Parathyroid adenoma (tissue), 2 donors: ENCODE results near the gene LONP1.

Experiments
- H2AFZ ChIP-seq: fragments of 300-600 bp; sonication (generic); one replicate; pipeline ENCODE4 v1.7.0; 2017; ENCODE audit warnings: antibody characterized with exemption, mild to moderate bottlenecking
- H3K27ac ChIP-seq: fragments of 300-600 bp; sonication (generic); one replicate; pipeline ENCODE4 v1.7.0; 2017
- H3K27me3 ChIP-seq: fragments of 300-600 bp; sonication (generic); one replicate; pipeline ENCODE4 v1.7.0; 2017; ENCODE audit warnings: low read length; ENCODE audit not compliant: control insufficient read depth, insufficient read depth
- H3K36me3 ChIP-seq: fragments of 300-600 bp; sonication (generic); one replicate; pipeline ENCODE4 v1.7.0; 2017; ENCODE audit warnings: low read length; ENCODE audit not compliant: control insufficient read depth, insufficient read depth
- H3K4me1 ChIP-seq: fragments of 300-600 bp; sonication (generic); one replicate; pipeline ENCODE4 v1.7.0; 2017; ENCODE audit warnings: control low read depth
- H3K4me2 ChIP-seq: fragments of 300-600 bp; sonication (generic); one replicate; pipeline ENCODE4 v1.7.0; 2017; ENCODE audit warnings: low read length
- H3K4me3 ChIP-seq: fragments of 300-600 bp; sonication (generic); one replicate; pipeline ENCODE4 v1.7.0; 2017; ENCODE audit warnings: low read depth, low read length
- H3K79me2 ChIP-seq: fragments of 300-600 bp; sonication (generic); one replicate; pipeline ENCODE4 v1.7.0; 2017; ENCODE audit warnings: control low read depth
- H3K9ac ChIP-seq: fragments of 300-600 bp; sonication (generic); one replicate; pipeline ENCODE4 v1.7.0; 2017; ENCODE audit warnings: mild to moderate bottlenecking
- H3K9me3 ChIP-seq: fragments of 300-600 bp; sonication (generic); one replicate; pipeline ENCODE4 v1.7.0; 2017; ENCODE audit warnings: low read length; ENCODE audit not compliant: control insufficient read depth
- CTCF ChIP-seq: fragments of 300-600 bp; sonication (generic); IDR thresholded peaks from one replicate; pipeline ENCODE4 v1.7.0; 2017; ENCODE audit warnings: antibody characterized with exemption, mild to moderate bottlenecking
- donor health status: primary hyperparathyroidism.

LONP1 gene

DNA sequence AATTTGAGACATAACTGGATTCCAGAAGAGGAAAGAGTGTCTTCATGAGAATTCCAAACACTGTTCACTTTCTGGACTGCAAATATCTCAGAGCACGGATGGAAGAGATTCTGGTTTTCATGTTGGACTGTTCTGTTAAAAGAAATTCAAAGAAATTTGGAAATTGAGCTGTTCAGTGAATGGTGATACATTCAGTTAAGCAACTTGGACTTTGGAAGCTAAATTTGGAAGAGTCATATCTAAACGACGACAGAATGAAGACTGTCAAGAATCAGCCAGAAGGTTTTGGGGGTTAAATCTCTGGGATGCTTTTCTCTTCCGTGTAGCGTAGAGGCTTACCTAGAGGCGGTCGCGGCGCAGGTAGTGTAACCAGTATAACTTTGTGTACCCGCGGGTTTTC is 71.5 kb downstream of the LONP1 start:
- no peak for TF ChIP-seq CTCF

GRCh38 chr19:5646703-5647102 is 73.2 kb downstream of the LONP1 start:
- H2AFZ ChIP-seq: no peak overlapping the region
- H3K27ac ChIP-seq: no peak overlapping the region
- no peaks in the 10 kb centered on the region for H3K27me3 ChIP-seq
- H3K4me2 ChIP-seq: no peak overlapping the region
- no peaks in the 10 kb centered on the region for H3K4me1 ChIP-seq
- no peaks in the 10 kb centered on the region for H3K9me3 ChIP-seq
- TF ChIP-seq CTCF: no peak
- H3K79me2 ChIP-seq: peaks cover 67% of the 10 kb centered on the region
- H3K4me3 ChIP-seq: no peak overlapping the region
- H3K36me3 ChIP-seq: no peaks in the 10 kb centered on the region
- H3K9ac ChIP-seq: no peak overlapping the region

More for the DNA sequence above, 71.5 kb downstream of the LONP1 start:
- H3K9ac ChIP-seq: no peak overlapping the region
- no peaks in the 10 kb centered on the region for H3K27me3 ChIP-seq
- H3K27ac ChIP-seq: no peak overlapping the region
- no peaks in the 10 kb centered on the region for H3K36me3 ChIP-seq
- H3K9me3 ChIP-seq: no peaks in the 10 kb centered on the region
- H2AFZ ChIP-seq: no peak overlapping the region
- peaks cover 66% of the 10 kb centered on the region for H3K79me2 ChIP-seq
- no peak overlapping the region for H3K4me3 ChIP-seq
- no peaks in the 10 kb centered on the region for H3K4me1 ChIP-seq
- H3K4me2 ChIP-seq: no peak overlapping the region

GRCh38 chr19:5645409-5645808 is 74.5 kb downstream of the LONP1 start:
- H3K9ac ChIP-seq: no peak overlapping the region
- no peaks in the 10 kb centered on the region for H3K4me1 ChIP-seq
- H2AFZ ChIP-seq: no peak overlapping the region
- H3K79me2 ChIP-seq: peaks cover 69% of the 10 kb centered on the region
- no peak for TF ChIP-seq CTCF
- no peak overlapping the region for H3K4me3 ChIP-seq
- H3K27ac ChIP-seq: no peak overlapping the region
- H3K27me3 ChIP-seq: no peaks in the 10 kb centered on the region
- no peaks in the 10 kb centered on the region for H3K9me3 ChIP-seq
- no peaks in the 10 kb centered on the region for H3K36me3 ChIP-seq
- no peak overlapping the region for H3K4me2 ChIP-seq

DNA sequence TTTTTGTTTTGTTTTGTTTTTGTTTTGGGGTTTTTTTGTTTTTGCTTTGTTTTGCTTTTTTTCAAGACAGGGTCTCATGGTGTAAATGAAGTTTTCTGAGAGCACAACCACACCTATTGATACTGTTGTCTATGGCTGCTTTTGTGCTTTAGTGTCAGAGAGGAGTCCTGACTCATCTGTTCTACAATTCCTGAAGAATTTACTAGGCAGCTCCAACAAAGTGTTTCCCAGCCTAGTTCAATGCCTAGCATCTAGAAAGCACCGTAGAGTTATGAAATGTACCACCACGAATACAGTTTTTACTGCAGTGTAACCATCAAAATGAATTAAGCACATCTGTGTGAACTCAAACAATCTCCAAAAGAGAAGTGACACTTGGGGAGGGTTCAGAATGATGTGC is 75.9 kb downstream of the LONP1 start:
- Histone ChIP-seq H3K27me3 (no peaks in the 10 kb centered on the region), H3K4me1 (peaks cover 3% of the 10 kb centered on the region), H3K4me2 (no peak overlapping the region), H2AFZ (no peak overlapping the region), H3K79me2 (peaks cover 80% of the 10 kb centered on the region), H3K9me3 (no peaks in the 10 kb centered on the region), H3K27ac (no peak overlapping the region), H3K9ac (no peak overlapping the region), H3K4me3 (no peak overlapping the region), H3K36me3 (no peaks in the 10 kb centered on the region)
- TF ChIP-seq CTCF: no peak

DNA sequence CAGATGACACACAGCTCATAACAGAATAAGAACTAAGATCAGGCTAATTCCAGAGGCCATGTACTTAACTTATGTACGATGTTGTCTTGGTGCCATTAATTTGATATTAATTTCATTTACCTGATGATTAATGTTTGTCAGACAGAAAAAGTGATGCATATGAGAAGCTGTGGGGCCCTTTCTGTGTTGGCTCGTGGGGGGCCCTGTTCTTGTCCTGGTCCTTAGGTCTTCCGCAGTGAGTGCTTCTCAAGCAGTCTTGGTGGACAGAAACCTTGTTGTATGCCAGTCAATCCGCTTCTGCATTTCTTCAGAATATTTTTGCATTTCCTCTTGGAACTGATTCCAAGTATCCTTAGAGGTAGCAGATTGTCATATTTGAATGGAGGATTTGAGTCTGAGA is 76.9 kb downstream of the LONP1 start:
- Histone ChIP-seq H3K4me2 (no peak overlapping the region), H3K9me3 (no peaks in the 10 kb centered on the region), H3K79me2 (peaks cover 78% of the 10 kb centered on the region), H3K4me3 (no peak overlapping the region), H3K9ac (no peak overlapping the region), H2AFZ (no peak overlapping the region), H3K36me3 (no peaks in the 10 kb centered on the region), H3K27me3 (no peaks in the 10 kb centered on the region), H3K27ac (no peak overlapping the region), H3K4me1 (peaks cover 3% of the 10 kb centered on the region)
- TF ChIP-seq CTCF: no peak
